HG02678 (cell line): Measurements from ENCODE around the gene EGLN1.
A peak's percentile ranks its signal among the peaks of the same experiment; 100 is the strongest.
"Not testable (repeated sequence)": the region's sequence is repeated elsewhere in the genome, so short reads cannot be mapped to it uniquely, and the experiment has no call there.

ENCODE experiments used
- ATAC-seq: cut with Tn5 transposase; IDR thresholded peaks from one replicate; pipeline ENCODE4 v1.9.1; 2021; ENCODE audit warnings: mild to moderate bottlenecking, moderate library complexity; ENCODE audit not compliant: unreplicated experiment

The EGLN1 gene

GRCh38 chr1:231364192-231364591 is 57.9 kb downstream of the EGLN1 start:
- ATAC-seq, result no peak

- ATAC-seq, result no peak
Observed at GRCh38 chr1:231363624-231364023, 58.5 kb downstream of the EGLN1 start.

- no peak for ATAC-seq
Observed at GRCh38 chr1:231362325-231362724, 59.8 kb downstream of the EGLN1 start.

DNA sequence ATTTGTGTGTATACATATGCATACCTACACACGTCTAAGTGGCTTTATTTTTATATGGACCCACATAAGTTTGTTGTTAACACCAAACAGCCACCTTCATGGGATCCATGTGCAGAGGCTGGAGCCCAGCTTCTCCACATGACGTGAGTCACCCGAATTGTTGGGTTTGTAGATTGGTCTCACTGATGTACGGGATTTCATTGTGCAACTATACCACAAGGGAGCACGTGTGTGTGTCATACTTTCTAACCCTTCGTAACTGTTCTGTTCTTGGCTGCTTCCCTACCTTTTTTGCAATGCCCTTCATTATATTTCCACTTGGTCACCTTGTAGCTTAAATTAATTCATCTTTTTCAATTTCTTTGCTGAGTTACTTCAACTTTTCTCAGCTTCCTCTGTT is 63.0 kb downstream of the EGLN1 start:
- ATAC-seq, result no peak

- ATAC-seq, result peak; percentile 74
Observed at GRCh38 chr1:231357831-231358354, 64.2 kb downstream of the EGLN1 start.

DNA sequence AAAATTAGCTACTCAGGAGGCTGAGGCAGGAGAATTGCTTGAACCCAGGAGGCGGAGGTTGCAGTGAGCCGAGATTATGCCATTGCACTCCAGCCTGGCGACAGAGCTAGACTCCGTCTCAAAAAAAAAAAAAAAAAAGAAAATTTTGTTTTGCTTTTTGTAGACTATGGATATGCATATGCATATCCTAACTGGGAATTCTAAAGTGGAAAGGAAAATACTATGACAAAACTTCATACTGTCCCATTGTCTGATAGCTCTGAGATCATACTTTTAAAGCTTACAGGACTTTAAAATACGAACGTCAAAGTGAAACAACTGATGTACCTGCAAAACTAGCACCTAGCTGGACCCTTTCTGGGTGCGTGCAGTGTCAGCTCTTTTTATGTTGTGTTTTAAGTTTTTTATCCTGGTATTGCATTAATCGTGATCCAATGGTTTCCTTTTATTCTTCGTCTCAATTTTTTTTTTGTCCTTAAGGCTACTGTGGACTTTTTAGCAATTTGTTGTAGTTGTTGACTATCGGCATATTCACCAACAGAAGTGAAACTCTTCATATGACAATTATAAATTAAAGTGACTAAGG is 64.8 kb downstream of the EGLN1 start:
- ATAC-seq, result no peak

DNA sequence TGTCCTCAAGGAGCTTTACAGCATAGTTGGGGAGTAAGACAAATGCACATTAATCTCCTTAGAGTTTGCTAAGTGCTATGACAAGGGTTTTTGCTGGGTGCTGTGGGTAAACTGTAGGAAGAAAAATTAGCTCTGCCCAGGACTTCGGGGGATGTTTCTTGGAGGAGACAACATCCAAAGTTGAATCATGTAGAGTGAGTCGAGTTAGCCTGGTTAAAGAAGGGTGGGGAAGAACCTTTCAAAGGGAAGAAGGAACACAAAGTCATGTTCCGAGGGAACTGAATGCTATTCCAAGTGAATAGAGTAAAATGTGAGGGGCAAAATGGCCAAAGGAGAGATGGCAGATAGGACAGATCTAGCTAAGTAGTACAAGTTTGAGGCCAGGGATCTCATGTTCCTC is 66.9 kb downstream of the EGLN1 start:
- ATAC-seq, result no peak

DNA sequence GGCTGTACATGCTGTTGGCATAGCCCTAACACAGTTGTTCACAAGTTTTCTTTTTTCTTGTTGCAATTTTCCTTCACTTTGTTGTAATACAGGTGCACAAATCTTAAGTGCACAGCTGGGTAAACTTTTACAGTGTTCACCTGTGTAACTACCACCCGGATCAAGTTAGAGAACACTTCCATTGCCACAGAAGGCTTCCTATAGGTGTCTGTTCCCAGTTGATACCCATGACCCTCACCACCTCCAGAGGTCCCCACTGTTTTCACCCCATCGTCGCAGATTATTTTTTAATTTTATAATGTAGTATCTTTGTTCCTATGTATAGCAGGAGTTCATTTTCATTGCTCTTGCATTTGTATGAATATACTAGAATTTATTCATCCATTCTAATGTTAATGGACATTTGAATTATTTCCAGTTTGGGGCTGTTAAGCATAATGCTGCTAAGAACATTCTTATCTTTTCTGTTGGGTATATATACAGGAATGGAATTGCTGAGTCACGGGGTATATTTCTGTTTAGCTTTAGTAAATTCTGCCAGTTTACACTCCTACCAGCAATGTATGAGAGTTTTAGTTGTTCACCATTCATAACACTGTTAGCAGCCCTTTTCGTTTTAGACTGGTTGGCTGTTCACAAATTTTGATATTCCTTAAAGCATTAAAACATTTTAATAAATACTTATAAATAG is 67.6 kb downstream of the EGLN1 start:
- no peak for ATAC-seq

DNA sequence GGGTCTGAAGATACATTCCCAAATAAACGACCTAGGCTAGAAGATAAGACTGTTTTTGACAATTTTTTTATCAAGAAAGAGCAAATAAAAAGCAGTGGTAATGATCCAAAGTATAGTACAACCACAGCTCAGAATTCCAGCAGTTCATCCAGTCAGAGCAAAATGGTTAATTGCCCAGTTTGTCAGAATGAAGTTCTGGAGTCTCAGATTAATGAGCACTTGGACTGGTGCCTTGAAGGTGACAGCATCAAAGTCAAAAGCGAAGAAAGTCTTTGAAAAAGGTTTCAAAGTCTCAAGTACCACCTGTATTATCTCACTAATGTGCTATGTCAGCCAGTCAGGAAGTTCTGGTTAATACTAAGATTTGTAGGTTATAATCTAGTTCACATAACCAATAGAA is 69.0 kb downstream of the EGLN1 start:
- ATAC-seq, result no peak

GRCh38 chr1:231351816-231352215 is 70.3 kb downstream of the EGLN1 start:
- ATAC-seq, result no peak

GRCh38 chr1:231348856-231349255 is 73.2 kb downstream of the EGLN1 start:
- ATAC-seq, result not testable (repeated sequence)

DNA sequence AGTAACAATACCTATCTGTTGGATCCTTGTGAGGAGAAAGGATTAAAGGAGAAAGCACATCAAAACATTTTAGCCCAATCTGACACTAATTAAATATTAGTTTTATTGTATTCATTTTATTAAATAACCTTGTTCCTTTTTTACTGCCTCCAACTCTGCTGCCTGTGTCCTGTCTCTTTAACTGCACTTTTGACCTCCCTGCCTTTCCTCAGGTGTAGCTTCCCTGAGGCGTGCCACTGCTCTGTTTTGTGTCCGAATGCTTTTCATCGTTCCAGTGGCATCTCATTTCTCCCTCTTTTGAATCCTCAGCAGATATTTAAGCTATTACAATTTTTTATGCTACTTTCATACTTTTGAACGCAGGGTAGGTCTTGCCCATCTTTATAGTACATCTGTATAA is 73.6 kb downstream of the EGLN1 start:
- no peak for ATAC-seq

- ATAC-seq, result no peak
Observed at GRCh38 chr1:231347961-231348360, 74.1 kb downstream of the EGLN1 start.

GRCh38 chr1:231340328-231341013 is 81.6 kb downstream of the EGLN1 start:
- ATAC-seq, result no peak

- ATAC-seq, result peak; percentile 11
Observed at GRCh38 chr1:231338270-231339128, 83.6 kb downstream of the EGLN1 start, which contains the start of gene SPRTN. Gene SPRTN (plus strand): TSS chr1:231338293. CDS start chr1:231338384, 91 bp downstream.

DNA sequence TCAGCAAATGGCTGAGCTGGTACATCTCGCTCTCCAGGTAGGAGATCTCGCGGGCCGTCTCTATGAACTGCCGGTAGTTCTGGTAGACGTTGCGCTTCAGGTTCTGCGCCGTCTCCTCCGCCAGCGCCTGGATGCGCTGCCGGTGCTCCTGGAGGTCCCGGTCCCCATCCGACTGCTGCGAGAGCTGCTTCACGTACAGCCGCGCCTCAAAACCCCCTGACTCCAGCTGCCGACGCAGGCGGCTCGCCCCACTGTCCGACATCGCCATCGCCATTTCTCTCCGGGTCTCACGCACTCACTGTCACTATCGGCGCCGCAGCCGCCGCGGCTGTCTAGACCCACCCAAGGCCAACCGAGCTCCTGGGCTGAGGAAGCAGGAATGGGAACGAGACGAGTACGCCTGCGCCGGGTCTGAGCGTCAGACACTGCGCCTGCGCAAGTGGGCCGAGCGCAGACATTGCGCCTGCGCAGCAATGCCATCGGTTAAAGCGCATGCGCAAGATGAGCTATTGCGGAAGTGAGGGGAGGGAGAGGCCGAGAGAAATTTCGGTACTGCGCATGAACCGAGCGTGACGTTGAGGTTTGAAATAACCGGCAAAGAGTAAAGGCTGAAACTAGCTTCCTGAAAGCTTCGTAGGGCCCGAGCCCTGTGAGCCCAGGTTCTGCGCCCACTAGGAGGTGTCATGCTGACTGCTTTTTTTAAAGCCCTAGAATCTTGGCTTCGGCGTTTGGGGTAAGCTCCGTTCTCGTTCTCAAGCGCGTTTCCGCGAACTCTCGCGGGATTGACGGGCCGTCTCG is 84.4 kb downstream of the EGLN1 start, which contains the start of gene EXOC8:
EXOC8 (minus strand) TSS at position 381 of the 798 bp plus-strand sequence; CDS start at position 274, 107 bp downstream.
- ATAC-seq, result peak; percentile 72

- ATAC-seq, result peak; percentile 8
Observed at GRCh38 chr1:231337043-231337471, 85.0 kb downstream of the EGLN1 start.

GRCh38 chr1:231335663-231336602 is 86.2 kb downstream of the EGLN1 start:
- ATAC-seq, result no peak

DNA sequence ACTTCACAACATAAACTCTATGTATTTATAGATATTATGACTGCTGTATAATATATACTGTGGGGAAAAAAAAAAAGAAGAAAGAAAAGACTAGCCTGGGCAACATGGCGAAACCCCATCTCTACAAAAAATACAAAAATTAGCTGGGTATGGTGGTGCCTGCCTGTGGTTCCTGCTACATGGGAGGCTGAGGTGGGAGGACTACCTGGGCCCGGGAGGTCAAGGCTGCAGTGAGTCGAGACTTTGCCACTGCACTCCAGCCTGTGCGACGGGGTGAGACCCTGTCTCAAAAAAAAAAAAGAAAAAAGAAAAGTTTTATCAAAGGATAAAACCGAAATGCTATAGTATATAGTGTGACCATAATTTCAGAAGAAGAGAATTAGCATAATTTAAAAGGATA is 87.1 kb downstream of the EGLN1 start:
- no peak for ATAC-seq
